ENCODE results near the gene AMOTL1.
"Not testable (repeated sequence)": the region's sequence is repeated elsewhere in the genome, so short reads cannot be mapped to it uniquely, and the experiment has no call there.

AMOTL1 gene

DNA sequence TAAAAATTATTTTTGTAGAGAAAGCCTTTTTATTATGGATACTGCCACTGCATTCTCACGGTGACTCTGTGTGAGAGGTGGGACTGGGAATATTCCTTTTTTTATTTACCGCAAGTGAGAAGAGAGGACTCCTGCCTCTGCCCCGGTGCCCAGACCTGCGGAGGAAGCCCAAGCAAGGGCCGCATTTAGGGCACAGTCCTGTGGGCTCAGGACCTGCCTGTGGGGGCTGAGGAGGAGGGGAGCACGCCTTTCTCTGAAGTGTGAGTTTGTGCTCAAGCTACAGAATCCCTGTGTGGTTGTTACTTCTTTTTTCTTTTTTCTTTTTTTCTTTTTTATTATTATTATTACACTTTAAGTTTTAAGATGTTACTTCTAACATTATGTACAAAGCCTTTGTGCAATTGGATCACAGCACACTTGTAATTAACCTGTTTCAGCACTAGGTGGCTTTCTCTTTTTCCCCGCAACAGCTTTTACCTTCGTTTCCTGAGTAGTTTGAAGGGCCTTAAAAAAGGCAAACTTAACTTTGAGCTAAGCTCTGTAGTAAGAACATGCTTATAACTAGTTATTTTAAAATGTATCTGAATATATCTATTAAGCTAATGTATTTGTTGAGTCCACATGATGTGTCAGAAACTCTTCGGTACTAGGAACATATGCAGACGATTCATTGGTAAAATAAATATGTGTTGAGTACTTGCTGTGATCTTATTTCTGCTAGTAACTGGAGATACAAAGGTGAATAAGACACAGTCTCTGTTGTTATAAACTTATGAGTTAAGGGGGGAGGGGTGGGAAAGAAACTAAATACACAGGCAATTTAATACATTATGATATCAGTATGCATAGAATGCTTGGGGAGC, 18.3 kb downstream of the AMOTL1 start:
- Histone ChIP-seq H2AFZ (ENCODE audit: low read length, unreplicated experiment) (no peak overlapping the region), H3K27ac (ENCODE audit: low read depth, low read length) (peak overlapping the region; percentile 4; the same call in 1 of the 2 replicates), H3K79me2 (ENCODE audit: control insufficient read depth, insufficient read depth, low read length, unreplicated experiment) (peaks cover 80% of the 10 kb centered on the region), H3K4me1 (ENCODE audit: control insufficient read depth, insufficient read depth, low read length, unreplicated experiment) (peaks cover 76% of the 10 kb centered on the region), H3K27me3 (ENCODE audit: insufficient read depth, low read length) (no peaks in the 10 kb centered on the region), H3K36me3 (ENCODE audit: insufficient read depth, low read length) (no peaks in the 10 kb centered on the region), H3K4me3 (ENCODE audit: low read depth, low read length) (no peak overlapping the region)

DNA sequence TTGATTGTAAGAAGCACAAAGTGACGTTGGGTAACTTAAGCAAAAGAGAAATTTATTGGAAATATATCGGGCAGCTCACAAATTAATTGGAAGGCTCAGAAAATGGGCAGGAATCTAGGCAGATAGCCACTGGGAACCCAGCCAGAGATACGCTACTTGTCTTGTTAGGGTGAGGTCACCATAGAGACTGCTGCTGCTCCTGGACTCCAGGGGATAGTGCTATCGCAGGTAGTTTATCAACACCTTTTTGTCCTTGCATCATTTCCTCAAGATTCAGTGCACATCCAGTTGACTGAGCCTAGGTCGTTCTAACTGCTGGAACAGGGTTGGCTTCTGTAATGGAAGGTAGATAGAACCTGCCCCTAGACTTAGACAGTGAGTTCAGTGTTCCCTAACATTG, 19.6 kb downstream of the AMOTL1 start:
- H3K79me2 ChIP-seq (ENCODE audit: control insufficient read depth, insufficient read depth, low read length, unreplicated experiment), result peaks cover 86% of the 10 kb centered on the region
- no peaks in the 10 kb centered on the region for H3K27me3 ChIP-seq (ENCODE audit: insufficient read depth, low read length)
- peaks cover 76% of the 10 kb centered on the region for H3K4me1 ChIP-seq (ENCODE audit: control insufficient read depth, insufficient read depth, low read length, unreplicated experiment)
- peak overlapping the region; percentile 44; the same call in 1 of the 2 replicates for H3K27ac ChIP-seq (ENCODE audit: low read depth, low read length)
- no peaks in the 10 kb centered on the region for H3K36me3 ChIP-seq (ENCODE audit: insufficient read depth, low read length)
- no peak overlapping the region for H2AFZ ChIP-seq (ENCODE audit: low read length, unreplicated experiment)
- no peak overlapping the region for H3K4me3 ChIP-seq (ENCODE audit: low read depth, low read length)

DNA sequence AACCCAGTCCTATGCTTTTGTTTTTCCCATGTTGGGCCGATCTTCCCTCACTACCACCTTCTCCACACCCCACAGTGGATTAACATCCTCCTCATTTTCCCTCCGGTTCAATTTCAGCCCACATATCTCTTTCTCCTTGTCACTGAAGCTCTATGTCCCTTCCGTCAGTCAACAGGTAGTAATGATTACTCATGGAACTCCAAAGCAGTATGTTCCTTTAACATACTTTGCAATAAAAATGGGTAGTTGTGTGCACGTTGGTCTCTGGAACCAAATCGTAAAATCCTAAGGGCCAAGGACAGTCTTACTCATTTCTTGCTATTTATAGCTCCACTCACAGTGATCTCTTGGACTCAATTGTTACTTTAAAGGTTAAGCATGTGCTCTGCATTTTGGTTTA, 20.2 kb downstream of the AMOTL1 start:
- no peaks in the 10 kb centered on the region for H3K27me3 ChIP-seq (ENCODE audit: insufficient read depth, low read length)
- peaks cover 87% of the 10 kb centered on the region for H3K79me2 ChIP-seq (ENCODE audit: control insufficient read depth, insufficient read depth, low read length, unreplicated experiment)
- peak overlapping the region; percentile 44; the same call in 1 of the 2 replicates for H3K27ac ChIP-seq (ENCODE audit: low read depth, low read length)
- H3K36me3 ChIP-seq (ENCODE audit: insufficient read depth, low read length), result no peaks in the 10 kb centered on the region
- H2AFZ ChIP-seq (ENCODE audit: low read length, unreplicated experiment), result no peak overlapping the region
- H3K4me1 ChIP-seq (ENCODE audit: control insufficient read depth, insufficient read depth, low read length, unreplicated experiment), result peaks cover 76% of the 10 kb centered on the region
- H3K4me3 ChIP-seq (ENCODE audit: low read depth, low read length), result 0 out of 2 replicates have a peak overlapping the region, but pooled peaks have one; percentile 7

DNA sequence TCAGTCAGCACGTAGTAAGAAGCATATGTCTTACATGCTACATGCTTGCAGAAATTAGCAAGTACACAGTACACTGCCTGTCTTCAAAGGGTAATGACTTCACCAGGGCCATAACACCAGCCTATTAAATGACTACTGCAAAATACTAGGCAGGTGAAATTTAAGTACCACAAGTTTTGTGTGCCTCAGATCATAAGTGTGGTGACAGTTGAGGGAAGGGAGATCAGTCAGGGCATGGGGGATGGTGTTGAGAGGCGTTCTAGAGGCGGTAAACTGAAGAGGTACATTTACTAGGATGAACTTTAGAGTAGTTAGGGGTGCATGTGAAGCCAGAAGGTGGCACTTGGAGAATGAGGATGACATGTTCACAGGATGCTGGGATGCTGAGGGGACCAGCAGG, 22.0 kb downstream of the AMOTL1 start:
- H3K4me3 ChIP-seq (ENCODE audit: low read depth, low read length), result no peak overlapping the region
- peaks cover 69% of the 10 kb centered on the region for H3K4me1 ChIP-seq (ENCODE audit: control insufficient read depth, insufficient read depth, low read length, unreplicated experiment)
- no peaks in the 10 kb centered on the region for H3K36me3 ChIP-seq (ENCODE audit: insufficient read depth, low read length)
- no peaks in the 10 kb centered on the region for H3K27me3 ChIP-seq (ENCODE audit: insufficient read depth, low read length)
- no peak overlapping the region for H2AFZ ChIP-seq (ENCODE audit: low read length, unreplicated experiment)
- H3K27ac ChIP-seq (ENCODE audit: low read depth, low read length), result no peak overlapping the region
- H3K79me2 ChIP-seq (ENCODE audit: control insufficient read depth, insufficient read depth, low read length, unreplicated experiment), result peaks cover 71% of the 10 kb centered on the region

DNA sequence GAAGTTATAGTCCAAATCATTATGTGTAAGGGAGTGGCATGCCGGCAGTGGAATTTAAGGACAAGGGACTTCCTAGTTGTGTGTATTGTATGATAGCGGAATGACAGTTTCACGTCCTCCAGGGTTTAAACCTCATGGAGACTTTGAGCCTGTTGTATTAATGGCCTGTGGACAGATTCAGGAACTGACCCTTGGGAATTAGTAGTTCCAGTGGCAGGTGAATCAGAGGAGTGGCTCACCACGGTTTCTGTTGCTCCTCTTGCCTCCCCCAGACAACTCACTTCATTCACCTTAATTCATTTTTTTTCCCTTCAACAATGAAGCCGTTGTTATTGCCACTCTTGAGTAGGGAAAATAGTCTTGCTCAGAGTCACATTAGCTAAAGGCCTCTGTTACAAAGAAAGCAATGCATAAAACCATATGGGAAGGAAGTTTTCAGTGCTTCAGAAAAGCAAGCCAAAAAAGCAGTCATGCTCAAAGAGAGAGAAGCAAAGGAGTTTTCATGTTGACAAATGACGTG, 22.6 kb downstream of the AMOTL1 start:
- Histone ChIP-seq H3K79me2 (ENCODE audit: control insufficient read depth, insufficient read depth, low read length, unreplicated experiment) (peaks cover 66% of the 10 kb centered on the region), H3K4me1 (ENCODE audit: control insufficient read depth, insufficient read depth, low read length, unreplicated experiment) (peaks cover 65% of the 10 kb centered on the region), H3K27ac (ENCODE audit: low read depth, low read length) (peak overlapping the region; percentile 6; the same call in 1 of the 2 replicates)

DNA sequence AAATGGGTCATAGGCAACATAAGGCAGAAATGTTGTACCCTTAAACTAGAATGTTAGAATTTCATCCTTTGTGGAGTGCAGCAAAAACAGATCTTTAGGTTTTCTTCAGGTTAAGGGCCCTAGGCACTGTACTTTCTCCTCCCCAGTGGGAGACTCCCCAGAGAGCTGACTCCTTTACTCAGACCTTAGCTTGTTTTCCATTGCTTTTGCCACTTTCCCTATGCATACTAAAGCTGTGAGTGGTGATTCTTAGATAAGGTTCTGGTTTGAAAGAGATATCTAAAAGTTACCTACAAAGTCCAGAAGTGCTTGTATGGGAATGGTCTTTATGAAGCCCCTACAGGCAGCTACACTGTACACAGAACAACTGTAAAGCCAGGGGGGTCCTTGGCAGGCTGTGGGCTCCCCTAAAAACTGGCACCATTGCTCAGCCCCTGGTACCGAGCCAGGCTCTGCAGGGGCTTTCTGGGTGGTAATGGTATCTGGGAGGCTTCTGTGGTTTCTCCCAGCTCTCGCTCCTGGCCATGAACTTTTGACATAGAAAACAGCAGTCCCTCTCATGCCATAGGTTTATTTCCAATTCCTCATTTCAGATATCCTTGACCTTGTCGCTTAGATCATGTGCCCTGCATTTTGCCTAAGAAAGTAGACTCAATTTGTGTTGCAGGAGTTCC, 23.2 kb downstream of the AMOTL1 start:
- Histone ChIP-seq H3K4me1 (ENCODE audit: control insufficient read depth, insufficient read depth, low read length, unreplicated experiment) (peaks cover 71% of the 10 kb centered on the region), H2AFZ (ENCODE audit: low read length, unreplicated experiment) (no peak overlapping the region), H3K27me3 (ENCODE audit: insufficient read depth, low read length) (no peaks in the 10 kb centered on the region), H3K4me3 (ENCODE audit: low read depth, low read length) (no peak overlapping the region), H3K79me2 (ENCODE audit: control insufficient read depth, insufficient read depth, low read length, unreplicated experiment) (peaks cover 68% of the 10 kb centered on the region), H3K36me3 (ENCODE audit: insufficient read depth, low read length) (no peaks in the 10 kb centered on the region), H3K27ac (ENCODE audit: low read depth, low read length) (peak overlapping the region; percentile 6; the same call in 1 of the 2 replicates)

More for the DNA sequence above, 22.6 kb downstream of the AMOTL1 start:
- H3K36me3 ChIP-seq (ENCODE audit: insufficient read depth, low read length), result no peaks in the 10 kb centered on the region
- no peaks in the 10 kb centered on the region for H3K27me3 ChIP-seq (ENCODE audit: insufficient read depth, low read length)
- no peak overlapping the region for H2AFZ ChIP-seq (ENCODE audit: low read length, unreplicated experiment)
- no peak overlapping the region for H3K4me3 ChIP-seq (ENCODE audit: low read depth, low read length)

DNA sequence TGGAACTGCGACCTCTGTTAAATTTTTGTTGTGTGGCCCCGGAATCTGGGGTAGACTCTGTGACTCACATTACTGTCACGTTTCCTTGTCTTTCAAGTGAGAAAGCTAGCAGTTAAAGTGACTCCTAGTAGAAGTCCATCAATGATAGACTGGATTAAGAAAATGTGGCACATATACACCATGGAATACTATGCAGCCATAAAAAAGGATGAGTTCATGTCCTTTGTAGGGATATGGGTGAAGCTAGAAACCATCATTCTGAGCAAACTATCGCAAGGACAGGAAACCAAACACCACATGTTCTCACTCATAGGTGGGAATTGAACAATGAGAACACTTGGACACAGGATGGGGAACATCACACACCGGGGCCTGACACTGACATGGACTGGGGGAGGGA, 23.8 kb downstream of the AMOTL1 start:
- H3K4me3 ChIP-seq (ENCODE audit: low read depth, low read length); H3K27me3 ChIP-seq (ENCODE audit: insufficient read depth, low read length); H3K36me3 ChIP-seq (ENCODE audit: insufficient read depth, low read length); H2AFZ ChIP-seq (ENCODE audit: low read length, unreplicated experiment): not testable (repeated sequence)
- Histone ChIP-seq H3K27ac (ENCODE audit: low read depth, low read length) (peak overlapping the region; percentile 6; the same call in 1 of the 2 replicates), H3K79me2 (ENCODE audit: control insufficient read depth, insufficient read depth, low read length, unreplicated experiment) (peaks cover 72% of the 10 kb centered on the region), H3K4me1 (ENCODE audit: control insufficient read depth, insufficient read depth, low read length, unreplicated experiment) (peaks cover 75% of the 10 kb centered on the region)

DNA sequence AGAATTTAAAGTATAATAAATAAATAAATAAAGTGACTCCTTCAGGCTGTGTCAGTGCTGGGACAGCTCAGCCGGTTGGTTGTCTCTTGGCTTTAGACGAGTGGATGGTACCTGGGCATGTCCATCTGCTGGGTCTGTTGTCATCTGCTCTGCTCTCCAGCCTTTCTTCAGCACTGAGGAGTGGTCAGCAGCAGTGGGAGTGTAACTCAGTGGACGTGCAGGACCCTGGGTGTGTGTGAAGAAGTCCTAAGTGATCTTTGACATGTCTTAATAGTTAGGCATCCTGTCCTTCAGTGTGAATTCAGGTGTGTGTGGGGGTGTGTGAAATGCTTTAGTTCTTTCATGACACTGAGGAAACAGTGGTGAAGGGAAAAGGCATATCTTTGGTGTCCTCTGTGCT, 24.3 kb downstream of the AMOTL1 start:
- H3K79me2 ChIP-seq (ENCODE audit: control insufficient read depth, insufficient read depth, low read length, unreplicated experiment), result peaks cover 73% of the 10 kb centered on the region
- no peak overlapping the region for H2AFZ ChIP-seq (ENCODE audit: low read length, unreplicated experiment)
- H3K4me3 ChIP-seq (ENCODE audit: low read depth, low read length), result 0 out of 2 replicates have a peak overlapping the region, but pooled peaks have one; percentile 37
- H3K27me3 ChIP-seq (ENCODE audit: insufficient read depth, low read length), result no peaks in the 10 kb centered on the region
- H3K27ac ChIP-seq (ENCODE audit: low read depth, low read length), result peak overlapping the region; percentile 100
- H3K36me3 ChIP-seq (ENCODE audit: insufficient read depth, low read length), result no peaks in the 10 kb centered on the region
- peaks cover 78% of the 10 kb centered on the region for H3K4me1 ChIP-seq (ENCODE audit: control insufficient read depth, insufficient read depth, low read length, unreplicated experiment)

DNA sequence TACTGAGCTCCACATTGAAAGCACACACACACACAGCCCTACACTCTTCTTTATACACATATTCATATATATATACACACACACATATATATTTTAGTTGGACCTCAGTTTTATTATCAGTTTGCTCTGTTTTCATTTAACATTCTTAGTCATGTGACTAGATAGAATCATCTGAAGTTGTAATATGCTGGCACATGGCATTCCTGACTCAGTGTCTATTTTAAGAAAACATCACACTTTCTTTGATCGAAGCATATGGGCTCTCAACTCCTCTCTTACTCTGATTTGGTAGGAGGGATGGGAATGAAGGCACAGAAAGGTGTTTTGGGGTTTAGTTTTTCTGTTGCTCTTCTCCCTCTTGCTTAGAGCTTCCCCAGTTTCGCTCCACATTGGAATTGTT, 24.8 kb downstream of the AMOTL1 start:
- H3K36me3 ChIP-seq (ENCODE audit: insufficient read depth, low read length), result no peaks in the 10 kb centered on the region
- peaks cover 74% of the 10 kb centered on the region for H3K4me1 ChIP-seq (ENCODE audit: control insufficient read depth, insufficient read depth, low read length, unreplicated experiment)
- no peak overlapping the region for H2AFZ ChIP-seq (ENCODE audit: low read length, unreplicated experiment)
- H3K4me3 ChIP-seq (ENCODE audit: low read depth, low read length), result peak overlapping the region; percentile 37
- no peaks in the 10 kb centered on the region for H3K27me3 ChIP-seq (ENCODE audit: insufficient read depth, low read length)
- H3K79me2 ChIP-seq (ENCODE audit: control insufficient read depth, insufficient read depth, low read length, unreplicated experiment), result peaks cover 74% of the 10 kb centered on the region
- peak overlapping the region; percentile 100 for H3K27ac ChIP-seq (ENCODE audit: low read depth, low read length)

DNA sequence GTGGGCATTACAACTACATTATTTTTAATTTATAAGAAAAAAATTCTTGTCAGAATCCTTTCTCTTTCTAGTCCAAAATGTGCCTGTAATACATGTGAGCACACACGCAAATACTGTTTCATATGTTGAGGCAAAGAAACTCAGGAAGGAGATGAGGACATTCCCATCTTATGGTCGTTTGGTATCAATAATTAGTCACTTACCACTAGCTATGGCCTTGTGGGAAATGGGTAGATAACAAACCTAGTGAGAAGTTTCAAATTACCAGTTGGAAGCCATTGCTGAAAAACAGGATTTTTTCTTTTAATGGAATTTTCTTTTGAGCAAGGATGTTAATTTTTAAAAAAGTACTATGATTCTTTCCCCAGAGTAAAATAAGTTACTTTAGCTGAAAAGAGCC, 25.7 kb downstream of the AMOTL1 start:
- Histone ChIP-seq H3K4me1 (ENCODE audit: control insufficient read depth, insufficient read depth, low read length, unreplicated experiment) (peaks cover 66% of the 10 kb centered on the region), H3K27ac (ENCODE audit: low read depth, low read length) (peak overlapping the region; percentile 100), H2AFZ (ENCODE audit: low read length, unreplicated experiment) (no peak overlapping the region), H3K36me3 (ENCODE audit: insufficient read depth, low read length) (no peaks in the 10 kb centered on the region), H3K27me3 (ENCODE audit: insufficient read depth, low read length) (no peaks in the 10 kb centered on the region), H3K79me2 (ENCODE audit: control insufficient read depth, insufficient read depth, low read length, unreplicated experiment) (peaks cover 74% of the 10 kb centered on the region), H3K4me3 (ENCODE audit: low read depth, low read length) (peak overlapping the region; percentile 74)
